OCI-M2 (cell line): ENCODE results near the gene NFIC.
"Not testable (repeated sequence)": the region's sequence is repeated elsewhere in the genome, so short reads cannot be mapped to it uniquely, and the experiment has no call there.

ENCODE experiments used
- DNase-seq: peaks from one replicate; lab custom pipeline; 2025; ENCODE audit not compliant: unreplicated experiment; lab: John Stamatoyannopoulos, UW

The NFIC gene

DNA sequence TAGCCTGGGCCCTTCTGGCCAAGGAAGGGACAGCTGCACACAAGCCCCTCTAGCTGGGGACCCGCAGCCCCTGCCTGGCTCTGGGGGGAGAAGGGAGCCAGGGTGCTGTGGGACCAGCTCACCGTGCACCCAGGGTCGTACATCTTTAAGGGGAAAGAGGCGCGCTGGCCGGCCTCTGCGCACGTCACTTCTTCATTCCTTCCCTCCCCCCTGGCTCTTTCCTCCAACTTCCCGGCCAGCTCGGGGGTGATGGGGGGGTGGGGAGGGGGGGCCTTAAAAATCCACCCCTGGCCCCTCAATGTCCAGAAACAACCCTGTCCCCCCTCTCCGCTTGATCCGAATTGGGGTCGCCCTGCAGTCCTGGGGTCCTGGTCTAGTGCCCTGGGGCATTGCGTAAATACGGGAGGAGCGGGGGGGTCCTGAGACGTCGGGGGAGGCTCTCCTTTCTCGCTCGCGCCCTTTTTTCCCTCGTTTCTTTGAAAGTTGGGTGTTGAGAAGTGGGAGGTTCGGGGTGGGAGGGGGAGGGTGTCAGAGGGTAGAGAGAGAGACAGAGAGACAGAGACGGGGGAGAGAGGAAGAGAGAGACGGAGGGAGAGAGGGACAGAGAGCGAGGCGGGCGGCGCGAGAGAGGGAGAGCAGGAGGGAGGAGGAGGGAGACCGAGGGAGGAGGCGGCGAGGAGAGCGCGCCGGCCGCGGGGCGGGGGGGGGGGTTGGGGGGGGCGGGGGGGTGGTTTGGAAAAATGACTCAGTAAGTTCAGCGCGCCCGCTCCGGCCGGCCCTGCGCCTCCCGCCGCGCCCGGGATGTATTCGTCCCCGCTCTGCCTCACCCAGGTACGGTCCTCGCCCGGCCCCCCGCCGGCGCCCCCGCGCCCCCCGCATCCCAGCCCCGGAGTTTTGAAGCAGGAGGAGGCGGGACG is at the start of gene NFIC:
Gene NFIC, plus strand, starts transcription at position 748 of the 917 bp plus-strand sequence. Its CDS starts 54 bp downstream, at position 802.
- no peak for DNase-seq

DNA sequence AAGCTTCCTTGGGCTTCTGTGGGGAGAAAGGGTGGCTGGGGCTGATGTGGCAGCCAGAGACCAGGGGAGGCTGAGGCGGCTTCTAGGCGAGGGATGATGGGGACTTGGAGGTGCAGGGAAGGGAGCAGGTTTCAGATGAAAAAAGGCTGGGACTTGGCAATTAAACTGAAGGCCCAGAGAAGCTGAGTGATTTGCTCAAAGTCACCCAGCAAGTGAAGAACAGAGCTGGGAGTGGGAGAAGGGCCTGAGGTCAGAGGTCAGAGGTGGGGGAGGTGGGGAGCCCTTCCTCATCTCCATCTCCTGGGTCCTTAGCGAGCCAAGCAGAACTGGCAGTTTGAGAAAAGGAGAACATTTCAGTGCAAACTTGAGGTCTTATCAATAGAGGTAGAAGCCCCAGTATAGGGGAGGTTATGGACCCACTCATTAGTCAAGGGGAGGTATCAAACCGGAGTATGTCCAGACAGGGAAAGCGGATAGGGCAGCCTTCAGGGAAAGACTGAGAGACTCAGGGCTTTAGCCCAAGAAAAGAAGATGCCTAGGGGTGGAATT is 49.6 kb upstream of the NFIC start:
- DNase-seq: no peak

DNA sequence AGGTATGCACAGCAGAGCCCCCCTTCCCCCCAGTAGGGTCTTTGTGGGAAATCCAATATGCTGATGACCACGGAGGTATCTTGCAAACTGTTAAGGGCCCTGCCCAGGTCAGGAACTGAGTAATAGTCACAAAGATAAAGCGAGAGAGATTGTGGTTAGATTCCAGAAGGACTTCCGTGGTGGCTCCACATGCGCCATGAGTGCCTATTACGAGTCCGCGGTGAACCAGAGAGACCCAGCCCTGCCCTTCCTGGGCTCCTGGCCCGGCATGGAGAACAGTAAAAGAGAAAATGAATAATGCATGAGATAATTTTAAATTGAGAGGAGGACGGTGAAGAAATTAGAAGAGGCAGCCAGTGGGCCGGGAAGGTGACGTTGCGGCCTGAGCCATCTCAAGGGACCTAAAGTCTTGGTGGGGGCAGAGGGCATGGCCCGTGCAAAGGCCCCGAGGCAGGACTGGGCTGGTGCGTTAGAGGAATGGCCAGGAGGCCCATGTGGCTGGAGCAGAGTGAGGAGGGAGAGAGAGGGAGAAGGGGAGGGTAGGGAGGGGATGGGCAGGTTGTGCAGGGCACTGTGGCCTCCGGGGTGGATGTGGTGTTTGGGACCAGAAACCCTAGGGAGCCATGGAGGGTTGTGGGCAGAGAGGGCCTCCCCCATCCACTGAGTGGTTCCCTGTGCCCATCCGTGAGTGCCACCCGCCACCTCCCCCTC is 46.6 kb upstream of the NFIC start:
- no peak for DNase-seq

GRCh38 chr19:3320354-3320670 is 46.1 kb upstream of the NFIC start:
- DNase-seq: no peak

- DNase-seq: no peak
These were observed 45.5 kb upstream of the NFIC start for GRCh38 chr19:3320853-3321252.

- no peak for DNase-seq
These were observed 44.7 kb upstream of the NFIC start for GRCh38 chr19:3321696-3322095.

GRCh38 chr19:3322199-3322978 is 44.0 kb upstream of the NFIC start:
- no peak for DNase-seq

DNA sequence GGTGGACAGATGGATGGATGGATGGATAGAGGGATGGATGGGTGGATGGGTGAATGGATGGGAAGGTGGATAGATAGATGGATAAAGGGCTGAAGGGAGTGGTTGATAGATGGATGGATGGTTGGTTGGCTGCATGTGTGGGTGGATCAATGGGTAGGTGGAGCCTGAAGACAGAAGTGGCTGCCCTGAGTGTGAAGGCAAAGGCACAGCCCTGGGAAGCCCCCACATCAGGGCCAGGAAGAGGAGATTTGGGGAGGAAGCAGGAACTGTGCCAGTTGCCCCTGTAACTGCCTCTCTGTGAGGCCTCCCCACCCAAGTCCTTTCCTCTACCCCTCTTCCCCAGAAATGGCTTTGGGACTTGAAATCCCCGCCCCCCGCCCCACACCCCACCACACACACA is 43.4 kb upstream of the NFIC start:
- DNase-seq: no peak

DNA sequence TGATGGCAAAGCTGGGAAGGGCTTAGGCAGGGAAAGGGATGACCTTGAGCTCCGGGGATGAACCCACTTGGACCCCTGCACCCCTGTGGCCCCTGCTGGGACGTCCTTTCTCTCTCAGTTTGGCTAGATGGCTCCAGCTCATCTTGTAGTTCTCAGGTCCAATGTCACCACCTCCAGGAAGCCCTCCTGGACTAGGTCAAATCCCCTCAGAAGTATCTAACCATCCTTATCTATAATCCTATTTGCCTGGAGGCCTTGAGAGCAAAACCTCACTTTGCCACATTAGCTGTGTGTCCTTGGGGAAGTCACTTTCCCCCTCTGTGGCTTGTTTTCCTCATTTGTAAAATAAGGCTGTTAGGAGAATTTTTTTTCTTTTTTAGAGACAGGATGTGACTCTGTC is 42.7 kb upstream of the NFIC start:
- DNase-seq: no peak

DNA sequence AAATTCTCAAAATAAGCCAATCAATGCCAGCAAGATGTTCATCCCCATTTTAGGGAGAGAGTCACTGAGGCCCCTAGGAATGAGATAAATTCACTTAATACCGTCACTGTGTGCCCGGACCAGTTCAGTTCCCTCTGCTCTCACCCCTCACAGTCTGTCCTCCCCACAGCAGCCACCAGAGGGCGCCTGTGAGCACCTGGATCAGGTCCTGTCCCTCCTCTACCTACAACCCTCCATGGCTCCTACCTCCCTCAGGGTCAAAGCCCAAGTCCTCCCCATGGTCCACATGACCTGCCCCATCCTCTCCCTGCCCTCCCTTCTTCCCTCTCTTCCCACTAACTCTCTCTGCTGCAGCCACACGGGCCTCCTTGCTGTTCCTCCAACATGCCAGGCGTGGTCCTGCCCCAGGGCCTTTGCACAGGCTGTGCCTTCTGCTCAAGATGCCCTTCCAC is 42.0 kb upstream of the NFIC start:
- DNase-seq: no peak

DNA sequence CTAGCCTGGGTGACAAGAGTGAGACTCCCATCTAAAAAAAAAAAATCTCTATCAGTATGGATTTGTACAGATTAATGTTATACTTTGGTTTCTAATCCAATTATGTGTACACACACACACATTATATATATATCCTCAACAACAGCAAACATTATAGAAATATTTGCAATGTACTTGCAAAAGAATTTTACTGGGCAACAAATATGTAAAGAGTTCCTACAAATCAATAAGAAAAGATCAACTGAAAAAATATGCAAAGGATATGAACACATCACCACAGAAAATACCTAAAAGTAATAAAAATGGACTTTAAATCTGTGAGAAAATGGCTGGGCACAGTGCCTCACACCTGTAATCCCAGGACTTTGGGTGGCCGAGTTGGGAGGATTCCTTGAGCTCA is 40.9 kb upstream of the NFIC start:
- DNase-seq: no peak

GRCh38 chr19:3328743-3329142 is 37.6 kb upstream of the NFIC start:
- DNase-seq: no peak

- DNase-seq: no peak
These were observed 36.3 kb upstream of the NFIC start for GRCh38 chr19:3330047-3330446.

GRCh38 chr19:3332232-3332631 is 34.2 kb upstream of the NFIC start:
- DNase-seq: not testable (repeated sequence)

DNA sequence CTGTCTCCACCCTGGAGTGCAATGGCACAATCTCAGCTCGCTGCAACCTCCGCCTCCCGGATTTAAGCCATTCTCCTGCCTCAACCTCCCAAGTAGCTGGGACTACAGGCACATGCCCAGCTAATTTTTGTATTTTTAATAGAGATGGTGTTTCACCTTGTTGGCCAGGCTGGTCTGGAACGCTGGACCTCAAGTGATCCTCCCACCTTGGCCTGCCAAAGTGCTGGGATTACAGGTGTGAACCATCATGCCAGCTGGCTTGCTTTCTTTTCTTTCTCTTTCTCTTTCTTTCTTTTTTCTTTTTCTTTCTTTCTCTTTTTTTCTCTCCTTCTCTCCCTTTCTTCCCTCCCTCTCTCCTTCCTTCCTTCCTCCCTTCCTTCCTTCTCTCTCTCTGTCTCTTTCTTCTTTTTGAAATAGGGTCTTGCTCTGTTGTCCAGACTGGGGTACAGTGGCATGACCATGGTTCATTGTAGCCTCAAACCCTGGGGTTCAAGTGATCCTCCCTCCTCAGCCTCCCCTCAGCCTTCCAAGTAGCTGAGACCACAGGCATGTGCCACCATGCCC is 33.3 kb upstream of the NFIC start:
- DNase-seq: no peak

GRCh38 chr19:3333662-3334061 is 32.7 kb upstream of the NFIC start:
- DNase-seq: no peak

GRCh38 chr19:3334749-3335430 is 31.5 kb upstream of the NFIC start:
- not testable (repeated sequence) for DNase-seq

DNA sequence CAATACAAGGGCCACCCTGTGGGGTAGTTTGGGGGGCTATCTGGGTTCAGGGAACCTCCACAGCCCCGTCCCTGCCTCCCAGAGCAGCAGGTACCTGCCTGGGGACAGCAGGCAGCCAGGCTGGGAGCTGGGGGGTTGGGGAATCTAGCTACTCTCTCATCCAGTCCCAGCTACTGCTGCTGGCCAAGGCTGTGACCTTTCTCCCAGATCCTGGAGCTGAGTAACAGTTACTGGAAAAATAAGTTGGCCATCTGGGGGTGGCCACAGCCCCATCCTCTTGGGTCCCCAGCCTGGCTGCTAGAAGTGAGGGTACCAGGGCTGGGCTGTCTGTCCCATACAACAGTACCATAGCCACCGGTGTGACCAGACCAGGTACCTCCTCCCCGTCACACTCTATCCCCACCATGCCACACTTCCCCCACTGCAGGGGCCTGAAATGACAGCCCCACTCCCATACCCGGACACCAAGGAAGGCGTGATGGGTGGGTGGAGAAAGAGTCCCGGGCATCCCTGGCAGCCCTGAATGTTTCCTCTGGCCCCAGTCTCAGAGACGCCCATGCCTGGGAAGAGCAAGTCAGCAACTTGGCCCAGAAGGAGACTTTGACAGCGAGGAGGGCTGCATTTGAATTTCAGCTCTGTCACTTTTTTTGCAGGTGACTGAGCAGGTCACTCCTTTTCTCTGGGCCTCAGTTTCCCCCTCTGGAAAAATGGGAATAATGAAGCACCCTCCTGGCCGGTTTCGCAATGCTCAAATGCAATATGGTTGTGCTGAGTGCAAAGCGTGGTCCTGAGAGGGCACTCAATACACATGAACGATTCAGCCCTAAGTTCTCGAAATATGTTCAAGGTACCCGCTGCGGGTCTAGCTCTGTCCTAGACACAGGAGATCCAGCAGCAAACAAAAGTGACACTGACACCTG is 30.7 kb upstream of the NFIC start:
- no peak for DNase-seq

GRCh38 chr19:3336351-3336679 is 30.1 kb upstream of the NFIC start:
- no peak for DNase-seq
